GM08714 (cell line): ENCODE results near the gene FAM187B.
A peak's percentile ranks its signal among the peaks of the same experiment; 100 is the strongest.

Source experiments
- H3K4me3 ChIP-seq: fragments of 200-500 bp; sonication (Bioruptor generic); 2 replicates; pipeline ENCODE4 v1.5.1; 2014; ENCODE audit warnings: mild to moderate bottlenecking, low read length, inconsistent platforms
- ZNF274 ChIP-seq: IDR thresholded peaks from 2 replicates; pipeline ENCODE4 v1.6.1; 2012; ENCODE audit warnings: mild to moderate bottlenecking, low read depth, low read length

Gene FAM187B

GRCh38 chr19:35216016-35216832 lies 12.3 kb downstream of the FAM187B start:
- TF ChIP-seq ZNF274, result no peak
- no peak overlapping the region for H3K4me3 ChIP-seq

DNA sequence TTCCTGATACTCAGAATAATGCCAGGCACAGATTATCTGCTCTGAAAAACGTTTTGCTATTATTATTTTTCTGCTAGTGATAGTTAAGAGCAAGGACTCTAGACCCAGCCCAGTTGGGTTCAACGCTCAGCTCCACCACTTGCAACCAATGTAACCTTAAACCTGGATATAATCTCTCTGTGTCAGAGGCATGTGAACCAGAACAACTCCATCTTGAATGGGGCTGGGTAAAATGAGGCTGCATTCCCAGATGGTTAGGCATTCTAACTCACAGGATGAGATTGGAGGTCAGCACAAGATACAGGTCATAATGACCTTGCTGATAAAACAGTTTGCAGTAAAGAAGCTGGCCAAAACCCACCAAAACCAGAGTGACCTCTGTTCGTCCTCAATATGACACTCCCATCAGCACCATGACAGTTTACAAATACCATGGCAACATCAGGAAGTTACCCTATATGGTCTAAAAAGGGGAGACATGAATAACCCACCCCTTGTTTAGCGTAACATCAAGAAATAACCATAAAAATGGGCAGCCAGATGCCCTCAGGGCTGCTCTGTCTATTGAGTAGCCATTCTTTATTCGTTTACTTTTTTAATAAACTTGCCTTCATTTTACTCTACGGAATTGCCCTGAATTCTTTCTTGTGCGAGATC lies 13.6 kb downstream of the FAM187B start:
- no peak for TF ChIP-seq ZNF274
- no peak overlapping the region for H3K4me3 ChIP-seq

DNA sequence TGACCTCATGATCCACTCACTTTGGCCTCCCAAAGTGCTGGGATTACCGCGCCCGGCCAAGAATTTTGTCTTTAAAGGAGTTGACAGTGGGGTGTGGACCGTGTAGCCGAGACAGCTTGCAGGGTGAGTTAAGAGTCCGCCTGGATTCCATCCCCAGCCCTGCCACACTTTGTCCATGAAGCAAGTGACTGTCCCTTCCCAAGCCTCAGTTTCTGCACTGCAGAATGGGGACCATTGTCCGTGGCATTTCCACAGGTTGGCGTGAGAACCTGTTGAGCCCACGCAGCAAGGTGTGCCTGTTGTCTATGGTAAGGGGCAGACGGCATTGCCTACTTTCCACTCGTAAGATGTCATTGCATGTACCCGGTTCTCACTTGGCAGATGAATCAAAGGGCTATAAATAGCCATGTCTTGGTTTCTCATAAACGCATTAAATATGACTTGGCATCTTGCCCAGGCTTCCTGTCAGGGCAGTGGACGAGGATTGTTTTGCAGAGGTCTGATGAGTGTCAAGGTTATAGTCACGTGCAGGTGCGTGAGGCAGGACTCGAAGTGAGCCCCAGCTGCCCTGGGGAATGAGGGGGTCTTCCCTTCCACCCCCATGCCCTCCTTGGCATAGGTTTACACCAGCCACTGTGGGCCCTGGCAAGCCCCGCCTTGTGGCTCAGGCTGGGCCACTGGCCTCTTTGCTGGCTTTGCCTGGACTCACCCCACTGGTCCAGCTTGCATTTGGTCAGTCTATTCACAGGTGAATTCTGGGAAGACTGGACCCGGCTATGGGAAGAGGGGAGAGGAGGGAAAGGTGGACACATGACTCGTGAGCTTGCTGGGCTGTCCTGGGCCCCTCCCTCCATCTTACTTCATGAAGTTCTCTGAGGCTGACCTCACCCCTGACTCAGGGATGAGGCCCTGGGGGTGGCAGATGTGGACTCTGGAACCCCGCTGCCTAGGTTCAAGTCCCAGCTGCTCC lies 14.6 kb downstream of the FAM187B start:
- H3K4me3 ChIP-seq, result no peak overlapping the region; the same call in 1 of the 2 replicates
- no peak for TF ChIP-seq ZNF274

- no peak overlapping the region for H3K4me3 ChIP-seq
- no peak for TF ChIP-seq ZNF274
Measured at GRCh38 chr19:35212241-35212640, 16.3 kb downstream of the FAM187B start.

- TF ChIP-seq ZNF274, result no peak
- H3K4me3 ChIP-seq, result no peak overlapping the region
Measured at GRCh38 chr19:35211545-35212230, 16.9 kb downstream of the FAM187B start.

DNA sequence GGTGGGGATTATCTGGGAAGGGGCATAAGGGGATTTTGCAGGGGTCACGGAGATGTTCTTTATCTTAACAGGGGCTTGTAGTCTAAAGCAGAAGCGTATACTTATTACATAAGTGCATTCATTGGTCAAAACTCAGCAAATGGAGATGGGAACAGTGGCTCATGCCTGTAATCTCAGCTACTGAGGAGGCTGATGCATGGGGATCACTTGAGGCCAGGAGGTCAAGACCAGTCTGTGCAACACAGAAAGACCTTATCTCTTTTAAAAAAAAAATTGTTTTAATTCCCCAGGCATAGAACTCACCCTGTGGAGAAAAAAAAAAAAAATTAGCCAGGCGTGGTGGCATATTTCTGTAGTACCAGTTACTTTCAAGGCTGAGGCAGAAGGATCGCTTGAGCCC lies 18.9 kb downstream of the FAM187B start:
- TF ChIP-seq ZNF274, result no peak
- H3K4me3 ChIP-seq, result no peak overlapping the region

GRCh38 chr19:35208121-35208520 lies 20.4 kb downstream of the FAM187B start:
- no peak for TF ChIP-seq ZNF274
- no peak overlapping the region for H3K4me3 ChIP-seq

DNA sequence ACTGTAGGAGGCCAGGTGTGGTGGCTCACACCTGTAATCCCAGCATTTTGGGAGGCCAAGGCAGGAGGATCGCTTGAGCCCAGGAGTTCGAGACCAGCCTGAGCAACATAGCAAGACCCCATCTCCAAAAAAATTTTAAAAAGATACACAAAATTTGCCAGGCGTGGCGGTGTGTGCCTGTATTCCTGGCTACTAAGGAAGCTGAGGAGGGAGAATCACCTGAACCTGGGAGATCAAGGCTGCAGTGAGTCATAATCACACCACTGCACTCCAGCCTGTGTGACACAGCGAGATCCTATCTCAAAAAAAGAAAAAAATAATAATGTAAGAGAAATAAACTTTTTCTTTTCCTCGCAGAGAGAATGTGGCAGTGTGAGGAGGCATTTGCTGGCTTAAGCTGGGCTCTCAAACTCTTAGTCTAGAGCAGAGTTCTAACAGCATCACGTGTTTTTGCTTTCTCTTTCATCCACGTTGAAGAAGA lies 21.1 kb downstream of the FAM187B start:
- TF ChIP-seq ZNF274, result no peak
- no peak overlapping the region for H3K4me3 ChIP-seq

DNA sequence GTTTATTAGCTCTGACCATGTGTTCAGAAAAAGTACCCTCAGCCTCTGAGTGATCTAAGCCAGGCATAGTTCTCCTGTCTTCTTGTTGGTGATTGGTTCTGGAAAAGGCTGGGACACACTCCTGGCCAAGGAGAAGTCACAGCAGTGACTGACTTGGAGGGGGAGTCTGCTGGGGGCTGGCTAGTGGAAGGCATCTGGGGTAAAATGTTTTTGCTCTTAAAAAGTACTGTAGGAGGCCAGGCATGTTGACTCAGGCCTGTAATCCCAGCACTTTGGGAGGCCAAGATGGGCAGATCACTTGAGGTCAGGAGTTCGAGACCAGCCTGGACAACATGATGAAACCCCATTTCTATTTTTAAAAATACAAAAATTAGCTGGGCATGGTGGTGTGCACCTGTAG lies 21.7 kb downstream of the FAM187B start:
- TF ChIP-seq ZNF274, result no peak
- H3K4me3 ChIP-seq, result peak overlapping the region; percentile 20; the same call in 1 of the 2 replicates

- TF ChIP-seq ZNF274, result no peak
- H3K4me3 ChIP-seq, result no peak overlapping the region; the same call in 1 of the 2 replicates
Measured at GRCh38 chr19:35206379-35206778, 22.2 kb downstream of the FAM187B start.

GRCh38 chr19:35205733-35206323 lies 22.7 kb downstream of the FAM187B start:
- H3K4me3 ChIP-seq, result no peak overlapping the region

GRCh38 chr19:35204799-35205732 lies 23.5 kb downstream of the FAM187B start:
- no peak overlapping the region for H3K4me3 ChIP-seq
- TF ChIP-seq ZNF274, result no peak

More at GRCh38 chr19:35205733-35206323, 22.7 kb downstream of the FAM187B start:
- no peak for TF ChIP-seq ZNF274
